Activated CD4-positive, alpha-beta T cell treated with anti-CD3 and anti-CD28 coated beads for 1 hour (primary cell): Measurements from ENCODE around the gene AFAP1.

Experiments
- DNase-seq: peaks from one replicate; pipeline ENCODE4 v3.0.0-alpha.2; 2020

The AFAP1 gene

DNA sequence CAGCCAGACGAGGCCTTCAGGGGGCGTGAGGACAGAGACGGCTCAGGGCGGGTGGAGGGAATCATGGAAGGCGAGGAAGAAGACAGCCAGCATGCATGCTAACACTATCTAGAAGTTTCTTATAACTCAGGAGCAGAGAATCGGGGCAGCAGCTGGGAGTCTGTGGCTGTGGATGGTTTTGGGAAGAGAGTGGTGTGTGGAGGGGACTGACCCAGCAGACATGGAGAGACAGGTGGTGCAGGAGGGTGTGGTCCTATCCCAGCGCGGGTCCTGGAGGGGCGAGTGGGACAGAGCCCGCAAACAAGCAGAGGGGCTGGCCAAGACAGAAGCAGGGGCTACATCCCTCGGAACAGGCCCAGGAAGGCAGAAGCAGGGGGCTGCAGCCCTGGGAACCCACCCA, 192.1 kb downstream of the AFAP1 start:
- no peak for DNase-seq

DNA sequence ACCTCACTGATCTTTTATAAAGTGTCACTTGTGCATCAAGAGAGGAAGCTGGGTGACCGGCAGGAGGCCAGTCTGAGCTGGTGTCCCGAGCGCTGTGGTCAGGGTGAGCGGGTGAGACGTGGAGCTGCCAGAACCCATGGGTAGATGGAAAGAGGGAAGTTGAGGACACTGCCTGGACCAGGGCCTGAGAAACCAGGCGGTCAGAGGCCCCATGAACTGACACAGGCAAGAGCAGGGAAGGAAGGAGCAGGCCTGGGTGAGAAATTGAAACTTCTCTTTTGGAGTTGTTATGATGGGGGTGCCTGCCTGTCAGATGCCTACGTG, 192.6 kb downstream of the AFAP1 start:
- DNase-seq = no peak

GRCh38 chr4:7746351-7747061, 193.2 kb downstream of the AFAP1 start:
- DNase-seq = no peak

DNA sequence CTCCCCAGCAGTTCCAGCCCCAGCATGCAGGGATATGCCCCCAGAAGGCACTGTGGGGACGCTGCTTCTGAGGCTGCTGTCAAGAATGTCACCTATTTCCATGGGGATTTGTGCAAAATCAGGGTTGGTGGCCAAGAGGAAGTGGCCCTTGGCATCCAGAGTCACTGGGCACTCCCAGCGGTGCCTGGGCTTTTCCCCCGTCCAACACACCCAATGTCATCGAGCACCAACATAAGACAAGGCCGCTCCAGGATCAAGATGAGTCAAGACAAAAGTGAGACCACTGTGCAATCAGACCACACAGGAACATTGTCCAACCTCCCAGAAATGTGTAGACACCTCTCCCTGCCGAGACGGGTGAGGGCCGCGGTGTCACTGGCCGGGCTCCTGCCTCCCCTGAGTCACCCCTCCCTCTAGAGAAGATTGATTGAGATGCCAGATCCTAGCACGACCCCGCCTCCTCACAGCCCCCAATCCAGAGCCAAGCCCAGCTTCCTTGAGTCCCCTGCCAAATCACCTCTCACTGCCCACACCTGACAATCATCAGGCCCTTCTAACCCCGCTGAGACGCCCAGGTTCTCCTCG, 194.3 kb downstream of the AFAP1 start:
- no peak for DNase-seq

DNA sequence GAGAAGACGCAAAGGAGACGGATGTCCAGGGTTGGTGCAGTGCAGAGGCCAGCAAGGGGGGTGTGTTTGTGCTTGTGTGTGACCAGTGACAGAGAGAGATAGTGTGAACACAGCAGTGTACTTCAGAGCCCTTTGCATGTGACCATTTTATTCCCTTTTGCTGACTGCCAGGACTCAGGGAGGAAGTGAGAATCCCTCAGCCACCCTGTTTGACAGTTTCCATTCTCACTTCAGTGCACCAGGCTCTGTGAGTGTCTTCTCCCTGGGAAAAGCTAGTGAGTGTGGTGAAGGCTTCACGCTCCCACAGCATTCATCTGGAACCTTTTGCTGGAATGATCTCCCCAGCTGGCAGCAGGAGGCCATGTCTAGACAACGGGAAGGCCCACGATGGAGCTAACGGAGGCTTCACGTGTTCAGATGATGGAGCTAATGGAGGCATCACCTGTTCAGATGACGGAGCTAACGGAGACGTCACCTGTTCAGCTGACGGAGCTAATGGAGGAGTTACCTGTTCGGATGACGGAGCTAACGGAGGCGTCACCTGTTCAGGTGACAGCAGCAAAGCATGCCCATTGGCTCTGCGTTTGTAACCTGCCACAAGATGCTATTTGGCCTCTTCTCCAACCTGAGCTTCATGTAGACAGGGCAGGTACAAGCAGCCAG, 195.4 kb downstream of the AFAP1 start:
- no peak for DNase-seq

DNA sequence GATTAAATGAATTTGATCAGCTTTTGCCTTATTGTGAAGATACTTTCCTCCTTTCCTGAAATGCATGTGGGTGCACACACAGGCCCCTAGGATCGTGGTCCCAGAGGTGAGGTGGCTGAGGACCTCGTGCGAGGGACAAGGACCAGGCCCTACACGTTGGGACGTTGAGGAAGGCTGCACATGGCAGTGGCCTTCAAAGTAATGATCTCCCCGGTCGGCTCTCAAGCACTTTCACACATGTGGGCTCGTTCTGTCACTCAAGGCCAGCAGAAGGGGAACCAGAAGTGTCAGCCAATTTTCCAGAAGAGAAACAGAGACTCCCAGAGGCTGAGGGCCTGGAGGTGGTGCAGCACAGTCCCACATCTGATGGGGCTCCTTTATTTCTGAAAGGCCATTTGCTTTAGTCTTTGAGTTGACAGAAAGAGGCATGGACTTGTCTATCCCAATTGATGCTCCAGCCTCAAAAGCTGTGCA, 196.8 kb downstream of the AFAP1 start:
- no peak for DNase-seq

GRCh38 chr4:7741946-7742806, 197.5 kb downstream of the AFAP1 start:
- DNase-seq = no peak

DNA sequence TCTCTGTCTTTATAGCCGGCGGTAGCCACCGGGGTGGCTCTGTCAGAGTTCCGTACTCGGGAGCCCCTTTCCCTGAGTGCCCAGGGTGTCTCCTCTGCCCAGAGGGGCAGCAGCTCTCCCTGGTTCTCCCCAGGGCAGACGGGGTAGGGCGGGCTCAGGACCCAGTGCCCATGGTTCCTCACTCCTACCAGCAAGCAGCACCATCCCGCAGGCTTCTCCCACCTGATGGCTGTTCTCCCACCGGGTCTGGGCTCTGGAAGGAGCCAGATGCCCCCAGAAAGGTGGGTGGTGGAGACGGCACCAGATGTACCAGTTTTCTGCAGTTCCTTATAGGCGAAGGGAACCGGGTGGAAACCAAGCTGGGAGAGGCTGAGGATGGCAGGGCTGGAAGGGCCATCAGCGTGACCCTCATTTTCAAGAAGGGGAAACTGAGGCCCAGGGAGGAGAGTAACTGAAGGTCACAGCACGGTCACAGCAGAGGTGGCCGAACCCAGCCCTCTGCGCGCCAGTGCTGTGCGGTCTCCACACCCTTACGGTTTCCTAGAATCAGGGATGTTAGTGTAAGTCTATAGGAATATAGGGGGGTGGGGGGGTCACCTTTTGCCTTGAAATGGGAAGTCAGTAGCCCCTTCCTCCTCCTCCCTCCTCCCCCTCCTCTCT, 198.7 kb downstream of the AFAP1 start:
- DNase-seq = no peak

GRCh38 chr4:7739918-7740865, 199.5 kb downstream of the AFAP1 start:
- DNase-seq = no peak

DNA sequence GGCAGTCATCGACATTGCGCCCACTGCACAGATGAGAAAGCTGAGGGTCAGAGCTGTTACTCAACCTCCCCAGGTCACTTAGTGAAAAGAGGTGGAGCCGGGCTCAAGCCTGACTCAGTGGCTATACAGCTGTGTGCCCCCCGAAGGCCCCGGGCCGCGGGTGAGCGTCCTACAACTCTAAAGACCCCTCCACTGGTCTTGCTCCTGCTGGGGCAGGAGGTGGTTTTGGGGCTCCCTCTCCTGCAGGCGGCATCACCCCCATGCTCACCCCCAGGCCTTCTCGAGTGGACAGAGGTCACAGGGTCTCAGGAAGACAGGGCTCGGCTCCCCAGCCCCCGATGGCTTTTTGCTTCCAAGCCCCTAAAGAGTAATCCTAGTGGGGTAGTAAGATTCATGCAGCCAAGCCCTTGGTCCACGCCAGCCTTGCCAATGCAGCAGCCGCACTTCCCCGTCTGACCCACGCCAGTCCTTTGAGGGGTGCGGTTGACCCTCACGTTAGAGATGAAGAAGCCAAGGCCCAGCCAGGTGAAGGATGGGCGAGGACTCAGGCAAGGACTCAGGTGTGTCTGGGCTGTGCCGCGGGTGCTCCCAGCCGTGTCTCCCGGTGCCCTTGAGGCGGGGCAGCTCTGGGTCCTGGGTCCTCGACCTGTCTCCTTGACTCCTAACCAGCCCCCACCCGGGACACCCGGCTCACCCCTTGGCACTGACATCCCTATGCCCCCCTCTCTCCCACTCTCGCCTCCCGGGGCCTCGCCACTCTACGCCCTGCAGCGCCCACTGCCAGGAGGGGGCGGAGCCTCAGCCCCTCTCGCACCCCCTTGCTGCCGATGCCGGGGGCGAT, 200.4 kb downstream of the AFAP1 start:
- DNase-seq = no peak

DNA sequence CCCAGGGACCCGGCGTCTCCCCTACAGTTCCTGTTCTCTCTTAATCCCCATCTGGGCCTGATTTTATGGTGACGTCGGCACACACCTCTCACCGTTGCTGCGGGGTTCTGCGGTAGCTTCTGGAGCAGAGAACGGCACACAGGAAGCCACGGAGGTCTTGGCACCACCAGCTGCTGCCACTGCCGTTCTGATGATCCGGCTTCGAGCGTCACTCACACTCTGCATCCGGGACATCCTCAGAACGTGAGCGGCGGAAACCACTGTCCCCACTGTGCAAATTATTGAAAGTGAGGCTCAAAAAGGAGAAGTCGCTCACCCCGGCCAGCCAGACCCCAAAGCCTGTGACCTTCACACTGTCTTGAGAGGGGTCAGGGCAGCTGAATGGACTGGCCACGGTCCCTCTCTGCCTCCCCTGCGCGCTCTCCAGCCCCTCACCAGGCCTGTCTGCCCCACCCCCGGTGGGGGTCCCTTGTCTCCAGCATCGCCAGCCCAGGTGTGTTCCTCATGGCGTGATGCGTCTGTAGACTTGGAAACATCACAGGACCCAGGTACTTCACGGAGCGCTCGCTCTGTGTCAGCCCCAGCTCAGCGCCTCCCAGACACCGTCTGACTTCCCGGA, 201.1 kb downstream of the AFAP1 start:
- no peak for DNase-seq

GRCh38 chr4:7737752-7738457, 201.8 kb downstream of the AFAP1 start:
- no peak for DNase-seq

DNA sequence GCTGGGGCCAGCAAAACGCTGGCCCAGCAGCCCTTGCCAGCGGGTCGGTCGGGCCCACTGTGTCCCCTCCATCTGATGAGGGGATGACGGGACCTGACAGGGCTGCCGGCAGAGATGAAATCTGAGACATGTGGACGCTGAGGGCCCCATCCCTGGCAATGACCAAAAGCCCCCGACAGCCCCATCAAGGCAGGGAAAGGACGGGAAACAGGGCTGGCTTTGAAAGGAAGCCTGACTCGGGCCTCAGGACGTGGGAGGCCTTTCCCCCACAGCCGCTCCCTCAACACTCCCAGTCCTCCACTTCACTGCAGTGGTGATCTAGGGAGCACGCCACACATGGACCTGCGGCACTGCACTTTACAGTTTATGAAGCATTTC, 202.4 kb downstream of the AFAP1 start:
- DNase-seq = no peak

DNA sequence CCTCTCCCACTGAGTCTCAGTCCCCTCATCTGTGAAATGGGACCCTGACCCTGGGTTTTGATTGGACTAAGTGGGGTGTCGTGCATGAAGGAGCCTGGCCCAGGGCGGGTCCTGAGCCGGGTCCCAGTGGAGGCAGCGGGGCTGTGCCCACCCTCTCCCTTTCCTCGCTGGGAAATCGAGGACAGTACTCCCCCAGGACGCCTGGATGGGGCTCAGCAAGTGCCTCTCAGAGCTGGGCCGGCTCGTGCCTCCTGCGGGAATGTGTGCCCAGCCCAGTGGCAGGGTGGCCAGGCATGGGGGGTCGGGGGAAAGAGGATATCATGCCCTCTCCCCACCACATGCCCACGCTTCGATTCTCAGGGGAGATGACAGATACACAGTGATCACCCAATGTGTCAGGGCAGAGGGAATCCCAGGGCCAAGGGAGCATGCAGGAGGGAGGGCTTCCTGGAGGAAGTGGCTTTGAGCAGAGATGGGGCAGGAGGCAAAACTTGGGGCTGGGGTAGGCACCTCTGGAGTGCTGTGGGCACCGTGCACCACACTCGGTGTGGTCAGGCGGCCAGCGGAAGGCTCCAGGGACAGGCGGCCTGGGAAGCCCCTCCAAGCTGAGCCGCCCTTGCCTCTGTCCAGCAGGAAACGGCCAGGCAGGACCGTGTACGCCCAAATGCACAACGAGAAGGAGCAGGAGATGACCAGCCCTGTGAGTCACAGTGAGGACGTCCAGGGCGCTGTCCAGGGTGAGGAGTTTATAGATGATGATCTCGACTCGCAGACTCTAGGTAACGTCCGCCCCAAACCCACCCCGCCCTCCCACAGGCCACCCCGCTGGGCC, 203.0 kb downstream of the AFAP1 start:
- no peak for DNase-seq

- DNase-seq = no peak
Observed at GRCh38 chr4:7735961-7736360, 203.7 kb downstream of the AFAP1 start.

- no peak for DNase-seq
Observed at GRCh38 chr4:7735395-7735794, 204.3 kb downstream of the AFAP1 start.

DNA sequence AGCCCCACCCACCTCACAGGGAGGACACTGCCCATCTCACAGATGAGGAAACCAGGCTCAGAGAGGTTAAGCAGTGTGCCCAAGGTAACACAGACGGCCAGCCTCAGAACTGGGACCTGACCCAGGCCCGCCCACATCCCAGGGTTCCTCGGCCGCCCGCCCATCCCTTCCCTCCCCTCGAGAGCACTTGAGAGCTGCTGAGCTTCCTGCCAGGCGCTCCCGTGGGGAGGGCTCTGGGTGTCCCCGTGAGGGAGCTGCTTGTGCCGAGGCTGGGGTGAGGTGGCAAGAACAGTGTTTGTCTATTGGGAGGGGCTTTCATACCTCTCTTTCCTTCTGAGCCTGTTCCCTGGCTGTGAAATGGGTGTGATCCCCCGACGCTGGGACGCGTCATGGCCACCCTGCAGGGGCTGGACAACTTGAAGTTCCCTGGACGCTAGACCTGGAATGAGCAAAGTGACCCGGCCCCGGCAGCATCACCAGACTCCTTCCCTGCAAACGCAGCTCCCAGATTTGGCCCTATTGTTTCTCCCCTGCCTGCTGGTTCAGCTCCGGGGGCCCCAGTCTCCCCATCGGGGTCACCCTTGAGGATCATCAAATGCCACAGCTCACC, 204.9 kb downstream of the AFAP1 start:
- no peak for DNase-seq
